HG03103 (cell line): ENCODE data around the gene EBF3.

Experiments used
- ATAC-seq: cut with Tn5 transposase; IDR thresholded peaks from one replicate; pipeline ENCODE4 v1.9.1; 2021; ENCODE audit warnings: low read depth; ENCODE audit not compliant: unreplicated experiment

The EBF3 gene

DNA sequence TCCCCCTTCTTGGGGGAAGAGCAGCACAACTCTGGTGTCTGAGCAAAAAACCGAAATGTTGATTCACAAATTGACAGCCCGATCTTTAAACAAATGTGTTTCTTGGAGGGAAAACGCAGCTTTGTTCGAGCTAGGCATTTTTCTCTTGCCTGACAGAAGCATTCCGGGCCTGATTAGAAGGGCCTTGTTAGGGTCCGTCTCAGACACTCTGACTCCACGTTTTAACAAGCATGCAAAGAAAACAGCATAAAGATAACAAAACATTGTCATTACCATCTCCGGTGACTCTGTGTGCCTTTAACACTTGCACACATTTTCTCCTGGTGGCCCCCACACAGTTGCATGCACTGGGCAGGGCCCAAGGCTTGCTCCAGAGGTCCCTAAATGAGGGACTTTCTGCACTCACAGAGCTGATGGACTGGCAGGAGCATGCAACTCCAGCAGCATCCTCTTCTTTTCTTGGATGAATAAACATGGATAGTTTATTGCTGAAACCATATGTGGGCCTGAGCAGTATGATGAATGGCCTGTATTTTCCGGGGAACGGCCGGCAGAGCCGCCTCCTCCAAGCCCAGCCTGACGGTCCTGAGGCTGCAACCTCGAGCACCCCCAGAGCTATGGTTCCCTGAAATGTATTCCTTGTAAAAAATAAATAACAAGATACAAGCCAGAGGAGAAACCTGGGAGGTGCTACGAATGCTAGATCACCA lies 50.9 kb downstream of the EBF3 start:
- no peak for ATAC-seq

- no peak for ATAC-seq
Observed at GRCh38 chr10:129912166-129912917, 51.7 kb downstream of the EBF3 start.

GRCh38 chr10:129911451-129912165 lies 52.5 kb downstream of the EBF3 start:
- no peak for ATAC-seq

DNA sequence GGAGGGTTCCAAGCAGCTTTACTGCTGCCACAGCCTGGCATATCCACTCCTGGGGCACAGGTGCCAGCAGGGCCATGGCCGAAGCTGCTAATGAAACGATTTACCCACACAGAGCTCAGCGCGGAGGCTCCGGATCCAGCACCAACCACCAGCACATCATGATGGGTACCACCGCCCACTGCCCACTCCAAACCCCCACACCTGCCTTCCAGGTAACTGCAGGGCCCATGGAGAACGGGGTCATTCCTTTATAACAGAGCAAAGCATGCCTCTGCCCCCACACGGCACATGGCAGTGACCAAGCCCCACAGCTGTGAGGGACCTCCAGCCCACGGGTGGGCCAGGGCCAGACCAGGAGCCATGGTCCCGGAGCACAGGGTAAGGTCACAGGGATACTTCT lies 53.2 kb downstream of the EBF3 start:
- no peak for ATAC-seq

DNA sequence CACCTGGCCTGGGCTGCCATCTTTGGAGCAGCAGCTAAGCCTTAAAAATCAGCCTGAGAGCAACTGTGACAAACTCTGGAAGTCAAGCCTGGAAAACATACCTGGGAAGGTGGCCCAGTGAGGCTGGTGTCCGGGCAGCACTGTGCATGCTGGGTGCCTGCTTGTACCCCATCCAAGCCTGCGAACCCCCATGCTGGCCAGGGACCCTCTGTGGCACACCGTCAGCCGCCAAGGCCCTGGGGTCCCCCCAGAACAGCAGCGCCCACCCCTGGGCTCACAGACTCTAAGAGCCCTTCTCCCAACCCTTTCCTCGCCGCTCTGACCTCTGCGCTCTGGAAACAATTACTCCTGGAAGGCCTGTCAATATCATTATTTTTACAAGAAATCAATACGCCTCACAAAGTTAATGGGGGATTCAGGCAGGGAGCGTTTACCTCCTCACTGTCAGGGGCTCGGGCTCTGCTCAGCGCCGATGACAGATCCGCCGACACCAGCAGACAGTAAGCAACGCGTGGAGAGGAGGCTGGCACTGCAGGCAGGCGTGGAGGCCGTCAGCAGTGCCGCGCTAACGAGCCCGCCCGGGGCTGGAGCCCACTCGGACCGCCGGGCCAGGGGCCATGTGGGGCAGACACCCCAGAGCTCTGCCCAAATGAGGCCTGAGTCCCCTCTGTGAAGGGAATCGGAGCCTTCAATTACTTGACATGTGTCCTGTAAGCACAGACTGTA lies 54.4 kb downstream of the EBF3 start:
- no peak for ATAC-seq

DNA sequence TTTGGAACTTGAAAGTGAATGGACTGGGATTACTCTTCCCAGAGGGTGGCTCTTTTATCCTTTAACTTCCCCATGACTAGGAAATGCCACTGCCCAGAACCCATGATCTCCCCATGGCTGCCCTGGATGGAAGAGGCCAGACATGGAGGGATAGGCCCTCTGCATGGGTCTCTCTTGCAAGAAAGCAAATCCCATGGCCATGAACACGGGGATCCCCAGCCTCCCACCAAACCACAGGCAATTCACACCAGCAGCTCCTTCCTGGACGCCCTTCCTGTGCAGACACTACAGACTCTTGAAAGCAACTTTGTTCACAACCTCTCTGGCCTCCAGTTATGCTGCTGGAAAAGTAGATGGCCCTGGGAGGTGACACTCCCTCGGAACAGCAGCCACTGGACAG lies 55.0 kb downstream of the EBF3 start:
- no peak for ATAC-seq

- ATAC-seq: no peak
Observed at GRCh38 chr10:129908406-129908805, 55.7 kb downstream of the EBF3 start.

DNA sequence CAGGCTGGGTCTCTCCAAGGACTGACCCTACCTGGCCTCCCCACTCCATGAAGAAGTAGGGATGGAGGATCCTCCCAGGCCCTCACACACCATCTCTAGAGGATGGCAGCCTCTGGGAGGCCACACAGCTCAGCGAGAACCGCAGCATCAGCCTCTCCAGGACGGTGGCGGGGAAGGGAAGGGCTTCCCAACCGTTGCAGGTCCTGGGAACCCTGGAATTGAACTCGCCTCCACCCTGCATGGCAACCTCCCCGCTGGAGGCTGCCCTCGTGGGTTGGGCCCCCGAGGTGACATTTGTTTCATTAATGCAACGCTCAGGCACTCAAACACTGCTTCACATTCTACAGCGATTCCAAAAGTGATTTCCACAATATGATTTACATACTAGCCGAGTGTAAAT lies 58.5 kb downstream of the EBF3 start:
- ATAC-seq: no peak

DNA sequence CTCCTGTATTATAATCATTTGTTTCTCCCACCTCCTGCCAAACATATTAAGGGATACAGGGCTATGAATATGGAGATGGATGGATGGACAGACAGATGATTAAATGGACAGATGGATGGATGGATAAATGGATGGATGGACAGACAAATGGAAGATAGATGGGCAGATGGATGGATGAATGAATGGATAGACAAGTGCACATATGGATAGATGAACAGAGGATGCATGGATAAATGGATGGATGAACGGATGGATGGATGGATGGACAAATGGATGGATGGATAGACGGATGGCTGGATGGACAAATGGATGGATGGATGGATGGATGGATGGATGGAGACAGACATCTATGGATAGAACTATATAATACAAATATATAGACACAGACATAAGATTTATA lies 59.8 kb downstream of the EBF3 start:
- ATAC-seq: no peak

DNA sequence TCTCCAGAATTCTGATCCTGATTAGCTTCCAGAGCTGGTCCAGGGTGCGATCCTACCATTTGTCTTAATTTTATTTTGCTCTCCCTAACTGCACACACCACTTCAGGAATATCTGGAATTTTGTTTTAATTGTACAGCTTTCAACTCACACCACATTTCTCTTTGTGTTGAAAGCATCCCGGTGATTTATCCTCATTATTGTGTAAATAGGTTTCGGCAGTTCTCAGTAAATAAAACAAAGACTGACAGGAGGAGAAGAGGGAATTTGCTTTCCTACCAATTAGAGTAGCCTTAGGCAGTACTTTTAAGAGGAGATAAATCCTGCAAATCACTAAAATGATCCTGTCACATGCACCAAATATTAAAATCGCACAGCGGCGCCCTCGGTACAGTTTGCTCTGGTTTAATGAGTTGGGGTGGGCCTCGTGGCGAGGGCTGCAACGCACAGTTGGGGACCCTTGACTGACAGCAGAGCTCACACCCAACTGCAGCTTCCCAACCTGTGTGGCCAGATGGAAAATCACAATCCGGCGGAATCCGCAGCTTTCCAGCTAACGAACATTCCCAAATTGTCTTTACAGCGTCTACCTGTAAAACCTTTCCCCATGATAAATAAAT lies 62.6 kb downstream of the EBF3 start:
- no peak for ATAC-seq

DNA sequence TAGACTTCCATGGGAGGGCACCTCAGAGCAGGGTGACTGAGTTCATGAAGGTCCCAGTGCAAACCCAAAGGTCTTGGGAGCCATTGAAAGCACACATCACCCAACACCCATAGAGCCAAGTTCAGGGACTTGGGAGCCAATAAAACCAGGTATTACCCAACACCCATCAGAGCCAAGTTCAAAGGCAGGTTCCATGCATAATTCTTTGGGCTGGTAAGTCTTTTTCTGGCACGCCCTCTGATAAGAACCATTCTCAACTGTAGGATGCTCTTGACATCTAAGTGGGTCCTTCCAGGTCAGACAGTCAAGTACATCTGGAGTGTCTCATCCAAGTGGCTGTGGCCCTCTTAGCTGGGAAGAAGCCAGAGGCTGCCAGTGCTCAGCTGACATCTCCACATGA lies 63.2 kb downstream of the EBF3 start:
- ATAC-seq: no peak

GRCh38 chr10:129899276-129900130 lies 64.6 kb downstream of the EBF3 start:
- ATAC-seq: no peak

GRCh38 chr10:129898706-129899268 lies 65.3 kb downstream of the EBF3 start:
- ATAC-seq: no peak

GRCh38 chr10:129897871-129898626 lies 66.0 kb downstream of the EBF3 start:
- ATAC-seq: no peak

DNA sequence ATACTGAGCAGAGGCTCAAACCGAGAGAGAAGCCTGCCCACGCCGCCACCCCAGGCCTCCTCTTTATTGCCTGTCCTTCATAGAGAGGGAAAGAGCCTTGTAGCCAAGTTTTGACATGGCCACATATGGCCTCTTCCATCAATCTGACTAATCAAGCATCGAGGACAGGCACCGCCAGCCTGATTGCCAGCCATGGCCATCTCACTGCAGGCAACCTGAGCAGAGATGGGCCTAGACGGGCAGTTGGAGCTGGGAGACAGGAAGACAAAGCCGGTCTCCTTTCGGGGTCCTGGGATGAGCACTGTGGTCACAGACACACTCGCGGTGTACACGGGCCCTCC lies 67.2 kb downstream of the EBF3 start:
- ATAC-seq: no peak

GRCh38 chr10:129896136-129896859 lies 67.8 kb downstream of the EBF3 start:
- no peak for ATAC-seq

DNA sequence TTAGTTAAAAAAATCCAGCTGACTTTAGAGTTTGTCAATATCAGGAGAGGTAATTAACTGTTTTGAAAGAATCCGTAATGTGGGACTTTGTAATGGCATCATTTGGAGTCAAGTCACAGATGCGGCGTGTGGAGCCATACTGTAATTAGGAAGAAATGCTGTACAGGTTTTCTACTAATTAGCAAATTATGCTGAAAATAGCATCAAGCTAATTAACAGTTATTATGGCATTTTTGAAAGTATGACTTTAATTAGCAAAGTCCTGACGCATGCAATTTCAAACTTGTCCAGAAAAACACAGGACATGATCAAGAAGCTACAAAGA lies 68.3 kb downstream of the EBF3 start:
- ATAC-seq: no peak

GRCh38 chr10:129894698-129895097 lies 69.4 kb downstream of the EBF3 start:
- ATAC-seq: no peak
